DOHH2 (cell line): ENCODE measurements around the gene MTFP1.

ENCODE experiments used
- H3F3A ChIP-seq: fragments of 200-600 bp; sonication (generic), shearing (Covaris generic); 2 replicates; pipeline ENCODE4 v1.6.0; 2016; ENCODE audit warnings: antibody characterized with exemption, mild to moderate bottlenecking; ENCODE audit not compliant: control insufficient read depth, insufficient read depth
- H3K27ac ChIP-seq: fragments of 200-600 bp; sonication (generic); 2 replicates; pipeline ENCODE4 v1.5.1; 2014; ENCODE audit warnings: low read depth, mild to moderate bottlenecking, low read length, moderate library complexity
- H3K27me3 ChIP-seq: fragments of 200-600 bp; sonication (generic); 2 replicates; pipeline ENCODE4 v1.6.1; 2014; ENCODE audit warnings: mild to moderate bottlenecking, low read length, mixed read lengths; ENCODE audit not compliant: control insufficient read depth
- H3K36me3 ChIP-seq: fragments of 200-600 bp; sonication (generic); 2 replicates; pipeline ENCODE4 v1.6.1; 2014; ENCODE audit warnings: mild to moderate bottlenecking, low read length, moderate library complexity, mixed read lengths; ENCODE audit not compliant: control insufficient read depth
- H3K4me1 ChIP-seq: fragments of 200-600 bp; sonication (generic); 2 replicates; pipeline ENCODE4 v1.6.1; 2014; ENCODE audit warnings: mild to moderate bottlenecking, low read length, mixed read lengths; ENCODE audit not compliant: control insufficient read depth
- H3K4me2 ChIP-seq: fragments of 200-600 bp; sonication (generic); 2 replicates; pipeline ENCODE4 v1.6.0; 2014; ENCODE audit warnings: mild to moderate bottlenecking, low read length, moderate library complexity
- H3K4me3 ChIP-seq: fragments of 200-600 bp; sonication (generic); 2 replicates; pipeline ENCODE4 v1.5.1; 2014; ENCODE audit warnings: mild to moderate bottlenecking, low read length, mixed read lengths
- H3K79me2 ChIP-seq: fragments of 200-600 bp; sonication (generic); 2 replicates; pipeline ENCODE4 v1.6.1; 2014; ENCODE audit warnings: mild to moderate bottlenecking, low read length, mixed read lengths; ENCODE audit not compliant: control insufficient read depth
- H3K9me2 ChIP-seq: fragments of 200-600 bp; sonication (generic); replicated peaks from 2 replicates; pipeline ENCODE4 v1.6.1; 2014; ENCODE audit warnings: mild to moderate bottlenecking, low read length, mixed read lengths; ENCODE audit not compliant: control insufficient read depth
- H3K9me3 ChIP-seq: fragments of 200-600 bp; sonication (generic); 2 replicates; pipeline ENCODE4 v1.6.1; 2014; ENCODE audit warnings: antibody characterized with exemption, low read length, mixed read lengths; ENCODE audit not compliant: control insufficient read depth, insufficient read depth
- H4K20me1 ChIP-seq: fragments of 200-600 bp; sonication (generic); 2 replicates; pipeline ENCODE4 v1.6.0; 2014; ENCODE audit warnings: low read depth, mild to moderate bottlenecking, antibody characterized with exemption, low read length, moderate library complexity; ENCODE audit not compliant: control insufficient read depth, insufficient read depth
- CTCF ChIP-seq: fragments of 200-600 bp; sonication (generic); IDR thresholded peaks from one replicate; pipeline ENCODE4 v1.5.1; 2014; ENCODE audit warnings: antibody characterized with exemption, mild to moderate bottlenecking, low read depth, low read length; ENCODE audit not compliant: poor library complexity, severe bottlenecking
- EZH2phosphoT487 ChIP-seq: fragments of 200-600 bp; sonication (generic); IDR thresholded peaks from 2 replicates; pipeline ENCODE4 v1.6.1; 2017; ENCODE audit warnings: borderline replicate concordance, mild to moderate bottlenecking, antibody characterized with exemption, low read length, moderate library complexity, mixed read lengths

MTFP1 gene

GRCh38 chr22:30386960-30387827 lies 38.4 kb upstream of the MTFP1 start, which contains the start of gene RNF215:
RNF215 (minus strand) TSS chr22:30387411; CDS start chr22:30387313, 98 bp downstream.
- H3K36me3 ChIP-seq: no peaks in the 10 kb centered on the region
- TF ChIP-seq EZH2phosphoT487: no peak
- TF ChIP-seq CTCF: peak; percentile 84
- H3K4me3 ChIP-seq: peak within 1 kb of the TSS; percentile 67
- no peaks in the 10 kb centered on the region for H3K9me2 ChIP-seq
- H3K9me3 ChIP-seq: peaks cover 6% of the 10 kb centered on the region; the same call in 1 of the 2 replicates
- H3F3A ChIP-seq: no peaks in the 10 kb centered on the region
- no peak within 1 kb of the TSS for H3K27ac ChIP-seq
- peaks cover 22% of the 10 kb centered on the region for H3K4me1 ChIP-seq
- H3K79me2 ChIP-seq: no peaks in the 10 kb centered on the region
- H4K20me1 ChIP-seq: no peaks in the 10 kb centered on the region
- H3K27me3 ChIP-seq: no peaks in the 10 kb centered on the region
- peak within 1 kb of the TSS; percentile 85 for H3K4me2 ChIP-seq

GRCh38 chr22:30390974-30391691 lies 34.4 kb upstream of the MTFP1 start:
- peaks cover 6% of the 10 kb centered on the region; the same call in 1 of the 2 replicates for H3K9me3 ChIP-seq
- H3K27ac ChIP-seq: peak overlapping the region; percentile 15; the same call in 1 of the 2 replicates
- H3K27me3 ChIP-seq: 0 out of 2 replicates have a peak, but pooled peaks cover 2% of the 10 kb centered on the region
- no peaks in the 10 kb centered on the region for H3F3A ChIP-seq
- H3K79me2 ChIP-seq: no peaks in the 10 kb centered on the region
- no peaks in the 10 kb centered on the region for H3K9me2 ChIP-seq
- no peak for TF ChIP-seq EZH2phosphoT487
- peak; percentile 93 for TF ChIP-seq CTCF
- peak overlapping the region; percentile 49 for H3K4me2 ChIP-seq
- H4K20me1 ChIP-seq: no peaks in the 10 kb centered on the region
- H3K36me3 ChIP-seq: no peaks in the 10 kb centered on the region
- peaks cover 38% of the 10 kb centered on the region for H3K4me1 ChIP-seq
- H3K4me3 ChIP-seq: peak overlapping the region; percentile 7

GRCh38 chr22:30392661-30393321 lies 32.8 kb upstream of the MTFP1 start:
- peaks cover 6% of the 10 kb centered on the region; the same call in 1 of the 2 replicates for H3K9me3 ChIP-seq
- no peaks in the 10 kb centered on the region for H3K9me2 ChIP-seq
- peak overlapping the region; percentile 70 for H3K4me2 ChIP-seq
- peaks cover 45% of the 10 kb centered on the region for H3K4me1 ChIP-seq
- no peaks in the 10 kb centered on the region for H4K20me1 ChIP-seq
- peak overlapping the region; percentile 34 for H3K27ac ChIP-seq
- H3K27me3 ChIP-seq: peaks cover 17% of the 10 kb centered on the region
- H3K36me3 ChIP-seq: no peaks in the 10 kb centered on the region
- no peak for TF ChIP-seq CTCF
- TF ChIP-seq EZH2phosphoT487: no peak
- peak overlapping the region; percentile 54 for H3K4me3 ChIP-seq
- no peaks in the 10 kb centered on the region for H3F3A ChIP-seq
- H3K79me2 ChIP-seq: no peaks in the 10 kb centered on the region
